ENCODE results near the gene PHAF1. TPM values are rescaled to one million over a fixed set of nuclear protein-coding genes. Genes with fewer than 3 reads are reported as not detected.

Gene PHAF1
- total RNA-seq, 4 donors from 2014 or later, result 11.4 to 30.6 (median 20.4) TPM

DNA sequence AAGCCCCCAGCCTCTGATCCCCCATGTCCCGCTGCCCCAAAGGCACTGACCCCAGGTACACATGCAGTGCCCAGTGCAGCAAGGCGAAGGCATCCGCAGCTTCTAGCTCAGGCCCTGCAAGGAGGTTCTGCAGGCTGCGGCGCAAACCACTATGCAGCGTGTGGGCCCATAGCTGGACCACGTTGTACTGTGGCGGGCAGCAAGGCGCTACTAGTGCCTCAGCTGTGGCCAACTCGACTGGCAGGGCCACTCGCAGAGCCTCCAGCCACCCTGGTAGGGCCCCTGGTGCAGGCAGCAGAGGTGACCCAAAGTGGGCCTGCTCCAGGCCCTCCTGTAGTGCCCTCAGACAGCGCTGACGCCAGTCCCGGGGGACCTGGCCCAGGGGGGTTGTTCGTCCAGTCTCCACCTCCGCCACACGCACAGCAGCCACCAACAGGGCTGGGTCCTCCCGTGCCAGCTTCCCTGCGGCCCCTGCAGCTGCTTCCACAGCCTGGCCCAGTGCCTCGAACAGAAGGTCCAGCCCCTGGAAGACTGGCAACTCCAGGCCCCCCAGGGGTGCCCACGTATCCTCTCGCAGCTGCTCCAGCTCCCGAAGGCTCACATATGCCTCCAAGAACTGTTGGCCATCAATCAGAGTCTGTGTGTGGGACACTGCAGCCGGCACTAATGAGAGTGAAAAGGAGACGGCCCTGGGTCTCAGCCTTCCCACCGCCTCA is 77.6 kb downstream of the PHAF1 start:
- DNase-seq, result no peak
- H3K9me3 ChIP-seq, result no peaks in the 10 kb centered on the region
- TF ChIP-seq POLR2A (IDR thresholded peaks at IDR 0.05), result no peak
- TF ChIP-seq, protein P1, sequence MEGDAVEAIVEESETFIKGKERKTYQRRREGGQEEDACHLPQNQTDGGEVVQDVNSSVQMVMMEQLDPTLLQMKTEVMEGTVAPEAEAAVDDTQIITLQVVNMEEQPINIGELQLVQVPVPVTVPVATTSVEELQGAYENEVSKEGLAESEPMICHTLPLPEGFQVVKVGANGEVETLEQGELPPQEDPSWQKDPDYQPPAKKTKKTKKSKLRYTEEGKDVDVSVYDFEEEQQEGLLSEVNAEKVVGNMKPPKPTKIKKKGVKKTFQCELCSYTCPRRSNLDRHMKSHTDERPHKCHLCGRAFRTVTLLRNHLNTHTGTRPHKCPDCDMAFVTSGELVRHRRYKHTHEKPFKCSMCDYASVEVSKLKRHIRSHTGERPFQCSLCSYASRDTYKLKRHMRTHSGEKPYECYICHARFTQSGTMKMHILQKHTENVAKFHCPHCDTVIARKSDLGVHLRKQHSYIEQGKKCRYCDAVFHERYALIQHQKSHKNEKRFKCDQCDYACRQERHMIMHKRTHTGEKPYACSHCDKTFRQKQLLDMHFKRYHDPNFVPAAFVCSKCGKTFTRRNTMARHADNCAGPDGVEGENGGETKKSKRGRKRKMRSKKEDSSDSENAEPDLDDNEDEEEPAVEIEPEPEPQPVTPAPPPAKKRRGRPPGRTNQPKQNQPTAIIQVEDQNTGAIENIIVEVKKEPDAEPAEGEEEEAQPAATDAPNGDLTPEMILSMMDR (IDR thresholded peaks at IDR 0.05), result no peak
- H3K27ac ChIP-seq, result no peak overlapping the region
- no peak overlapping the region for H3K4me3 ChIP-seq
- peaks cover 6 to 40% (median 15%) of the 10 kb centered on the region in 4 donors for H3K4me1 ChIP-seq
- H3K36me3 ChIP-seq, result no peaks in the 10 kb centered on the region
- no peaks in the 10 kb centered on the region for H3K27me3 ChIP-seq

DNA sequence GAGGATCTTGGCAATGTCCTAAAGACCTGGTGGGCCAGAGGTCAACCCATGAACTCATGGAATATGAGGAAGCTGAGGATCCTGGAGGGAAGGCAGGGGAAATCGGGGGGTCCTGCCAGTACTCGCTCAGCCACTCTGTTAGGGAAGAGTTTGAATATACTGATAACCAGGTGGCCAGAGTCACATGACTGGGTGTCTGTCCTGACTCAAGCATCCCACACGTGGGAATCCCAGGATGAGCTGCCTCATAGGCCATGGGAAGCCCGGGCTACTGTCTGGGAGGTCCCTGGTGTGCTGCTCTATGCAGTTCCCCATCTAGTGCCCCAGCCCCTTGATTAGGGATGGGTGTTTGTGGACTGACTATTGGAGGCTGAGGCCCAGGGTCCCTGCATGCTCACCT is 78.6 kb downstream of the PHAF1 start:
- TF ChIP-seq, protein P1 (IDR thresholded peaks at IDR 0.05), result no peak
- TF ChIP-seq POLR2A (IDR thresholded peaks at IDR 0.05), result no peak
- Histone ChIP-seq H3K4me3 (no peak overlapping the region), H3K36me3 (no peaks in the 10 kb centered on the region), H3K4me1 (peaks cover 3 to 39% (median 23%) of the 10 kb centered on the region in 4 donors), H3K27me3 (no peaks in the 10 kb centered on the region), H3K27ac (no peak overlapping the region), H3K9me3 (no peaks in the 10 kb centered on the region)
- DNase-seq, result no peak

DNA sequence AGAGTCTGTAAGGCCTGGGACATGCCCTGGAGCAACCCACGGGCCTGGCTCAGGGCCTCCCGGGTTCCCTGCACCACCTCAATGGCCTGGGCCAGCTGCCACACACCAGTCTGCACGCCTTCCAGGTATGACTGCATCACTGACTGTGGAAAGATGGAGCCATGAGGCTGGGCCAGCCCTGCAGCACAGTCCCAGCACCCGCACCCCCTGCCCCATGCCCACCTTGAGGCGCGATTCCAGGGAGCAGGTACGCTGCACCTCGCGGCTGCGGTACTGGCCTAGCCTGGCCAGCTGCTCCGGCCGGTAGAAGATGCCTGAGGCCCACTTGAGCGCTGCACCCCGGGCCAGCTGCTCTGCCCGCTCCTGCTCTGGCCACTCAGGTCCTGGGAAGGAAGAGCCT is 79.1 kb downstream of the PHAF1 start:
- H3K4me3 ChIP-seq, result no peak overlapping the region
- H3K4me1 ChIP-seq, result peaks cover 3 to 43% (median 28%) of the 10 kb centered on the region in 4 donors
- H3K36me3 ChIP-seq, result no peaks in the 10 kb centered on the region
- H3K9me3 ChIP-seq, result no peaks in the 10 kb centered on the region
- no peak for DNase-seq
- TF ChIP-seq, protein P1 (IDR thresholded peaks at IDR 0.05), result no peak
- TF ChIP-seq POLR2A (IDR thresholded peaks at IDR 0.05), result no peak
- H3K27me3 ChIP-seq, result no peaks in the 10 kb centered on the region
- H3K27ac ChIP-seq, result no peak overlapping the region

DNA sequence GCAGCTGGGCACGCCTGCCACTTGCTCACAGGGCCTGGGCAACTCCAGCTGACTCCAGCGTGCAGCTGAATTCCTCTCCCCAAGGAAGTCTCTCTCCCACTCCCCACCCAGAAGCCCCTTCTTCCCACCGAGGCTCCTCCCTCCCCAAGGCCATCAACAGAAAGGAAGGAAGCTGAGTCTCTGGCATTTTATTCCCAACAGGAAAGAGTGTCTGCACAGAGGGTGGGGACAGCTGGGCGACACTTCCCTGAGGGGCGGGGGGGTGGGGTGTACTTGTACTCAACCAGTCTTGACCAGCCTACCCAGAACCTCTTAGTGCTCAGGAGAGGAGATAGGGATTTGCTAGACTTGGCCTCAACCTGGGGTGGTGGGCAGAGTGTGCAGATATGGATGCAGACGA is 80.3 kb downstream of the PHAF1 start, which contains the start of gene EXOC3L1:
EXOC3L1 (minus strand) TSS at position 96 of the 400 bp plus-strand sequence. CDS start 460 bp downstream, outside the sequence.
- Histone ChIP-seq H3K4me1 (peaks cover 3 to 38% (median 20%) of the 10 kb centered on the region in 4 donors), H3K4me3 (no peak within 1 kb of the TSS)
- no peak for DNase-seq

DNA sequence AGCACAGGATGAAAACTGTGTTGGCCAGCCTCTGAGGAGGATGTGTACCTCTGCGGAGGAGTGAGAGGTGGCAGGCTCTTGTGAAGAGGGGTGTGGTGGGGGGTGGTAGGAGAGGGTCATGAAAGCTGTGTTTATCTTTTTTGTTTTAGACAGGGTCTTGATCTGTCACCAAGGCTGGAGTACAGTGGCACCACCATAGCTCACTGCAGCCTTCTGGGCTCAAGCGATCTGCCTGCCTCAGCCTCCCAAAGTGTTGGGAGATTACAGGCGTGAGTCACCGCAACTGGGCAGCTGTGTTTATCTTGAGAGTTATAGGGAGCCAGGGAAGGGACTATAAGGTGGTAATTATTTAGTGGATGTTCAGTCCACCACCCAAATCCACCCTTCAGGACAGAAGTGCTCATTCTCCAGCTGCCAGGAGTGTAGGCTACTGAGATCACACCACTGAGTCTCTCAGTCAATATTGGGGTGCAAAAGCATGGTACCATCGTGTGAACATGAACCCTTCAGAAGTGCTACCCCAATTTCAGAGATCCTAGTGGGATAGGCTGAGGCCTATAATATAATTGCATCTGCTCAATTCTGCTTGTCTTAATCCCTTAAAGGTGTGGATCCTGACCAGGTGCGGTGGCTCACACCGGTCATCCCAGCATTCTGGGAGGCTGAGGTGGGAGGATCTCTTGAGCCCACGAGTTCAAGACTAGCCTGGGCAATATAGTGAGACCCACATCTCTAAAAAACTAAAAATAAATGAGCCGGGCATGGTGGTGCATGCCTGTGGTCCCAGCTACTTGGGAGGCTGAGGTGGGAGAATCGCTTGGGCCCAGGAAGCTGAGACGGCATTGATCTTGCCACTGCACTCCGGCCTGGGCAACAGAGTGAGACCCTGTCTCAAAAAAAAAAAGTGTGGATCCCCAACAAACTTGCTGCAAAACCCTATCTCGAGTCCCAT is 81.0 kb downstream of the PHAF1 start:
- H3K4me1 ChIP-seq, result peaks cover 0 to 32% (median 15%) of the 10 kb centered on the region in 4 donors

More for the DNA sequence above, 80.3 kb downstream of the PHAF1 start, which contains the start of gene EXOC3L1:
- Histone ChIP-seq H3K27ac (peak within 1 kb of the TSS in 1 of 4 donors; percentile 8), H3K36me3 (peaks cover 0 to 11% (median 0%) of the 10 kb centered on the region in 3 donors), H3K27me3 (no peaks in the 10 kb centered on the region), H3K9me3 (no peaks in the 10 kb centered on the region)
- TF ChIP-seq, protein P1 (IDR thresholded peaks at IDR 0.05), result no peak
- no peak for TF ChIP-seq POLR2A (IDR thresholded peaks at IDR 0.05)

More for the DNA sequence above, 81.0 kb downstream of the PHAF1 start:
- TF ChIP-seq, protein P1 (IDR thresholded peaks at IDR 0.05), result no peak
- TF ChIP-seq POLR2A (IDR thresholded peaks at IDR 0.05), result no peak
- Histone ChIP-seq H3K4me3 (no peak overlapping the region), H3K27me3 (no peaks in the 10 kb centered on the region), H3K9me3 (no peaks in the 10 kb centered on the region), H3K36me3 (peaks cover 0 to 18% (median 0%) of the 10 kb centered on the region in 3 donors), H3K27ac (peak overlapping the region in 1 of 4 donors; percentile 8)
- DNase-seq, result no peak

Data from Peyer's patch (tissue), 4 donors.